ENCODE measurements around the gene IGFL1.

- TF ChIP-seq CTCF (IDR thresholded peaks at IDR 0.05) (no peak), POLR2A (IDR thresholded peaks at IDR 0.05) (no peak)
Measured at GRCh38 chr19:46229442-46229841, at the start of gene IGFL1.

All from Peyer's patch (tissue), 4 donors.